IPS DF 4.7 (cell line): ENCODE measurements around the gene METTL14.

Experiments
- DNase-seq: peaks from one replicate; pipeline ENCODE4 v3.0.0-alpha.2; 2013; ENCODE audit warnings: low spot score; ENCODE audit errors: extremely low read depth

Gene METTL14

DNA sequence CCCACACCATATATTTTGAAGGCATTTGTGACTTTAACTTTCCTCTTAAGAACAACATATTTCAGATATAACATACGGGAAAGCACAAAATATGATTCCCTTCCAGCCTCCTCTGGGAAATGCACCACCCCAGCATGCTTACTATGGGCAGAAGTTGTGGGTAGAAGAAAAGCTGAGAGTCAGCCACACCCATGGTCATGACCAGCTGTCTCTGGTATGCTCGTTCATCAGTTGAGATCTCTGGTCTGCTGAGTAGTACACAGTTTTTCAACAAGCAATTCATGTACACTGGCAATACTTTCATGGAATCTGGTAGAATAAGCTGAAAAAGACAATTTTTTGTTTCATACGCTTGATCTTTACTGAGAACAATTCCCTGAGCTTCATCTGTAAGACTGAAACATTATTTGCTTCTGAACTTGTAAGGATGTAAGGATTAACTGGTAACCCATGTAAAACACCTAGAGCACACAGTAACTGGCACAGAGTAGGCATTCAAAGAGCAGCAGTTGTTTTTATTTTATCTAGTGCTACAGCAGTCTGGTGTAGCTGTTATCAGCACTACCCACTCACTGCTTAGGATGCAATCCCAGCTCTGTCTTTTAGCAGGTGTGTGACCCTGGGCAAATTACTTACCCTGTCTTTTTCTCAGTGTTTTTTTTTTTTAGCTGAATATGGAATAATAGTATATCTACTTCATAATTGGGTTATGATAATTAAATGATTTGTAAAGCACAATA is 47.6 kb downstream of the METTL14 start:
- DNase-seq, result no peak

DNA sequence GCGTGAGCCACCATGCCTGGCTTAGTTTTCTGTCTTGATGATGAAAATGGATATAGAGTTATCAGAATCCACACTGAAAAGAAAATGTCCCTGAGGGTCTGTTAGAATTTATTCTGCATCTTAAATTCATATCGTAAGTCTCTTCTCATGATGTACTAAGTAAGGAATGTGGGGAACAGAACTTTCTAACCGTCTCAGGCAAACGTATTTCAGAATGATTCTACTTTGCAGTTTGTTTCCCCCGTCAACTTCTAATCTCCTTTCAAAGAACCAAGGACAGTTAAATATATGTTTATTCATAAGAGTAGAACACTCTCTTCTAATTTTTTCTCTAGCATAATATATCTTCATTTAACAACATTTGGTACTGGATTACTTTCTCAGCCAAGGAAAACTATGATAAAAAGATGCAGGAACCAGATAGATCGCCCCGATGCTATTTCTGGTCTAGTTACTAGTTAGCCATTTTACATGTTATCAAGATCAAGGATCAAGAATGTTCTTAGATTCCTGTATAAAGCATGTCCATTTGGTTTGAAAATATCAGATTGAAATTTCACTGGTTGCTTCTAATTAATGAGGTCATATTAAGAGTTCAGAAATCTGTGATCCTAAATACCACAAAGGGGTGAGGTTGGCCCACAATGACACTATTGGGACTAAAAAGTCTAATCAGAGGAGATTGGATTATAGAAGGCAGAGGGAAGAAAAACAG is 49.5 kb downstream of the METTL14 start:
- no peak for DNase-seq

DNA sequence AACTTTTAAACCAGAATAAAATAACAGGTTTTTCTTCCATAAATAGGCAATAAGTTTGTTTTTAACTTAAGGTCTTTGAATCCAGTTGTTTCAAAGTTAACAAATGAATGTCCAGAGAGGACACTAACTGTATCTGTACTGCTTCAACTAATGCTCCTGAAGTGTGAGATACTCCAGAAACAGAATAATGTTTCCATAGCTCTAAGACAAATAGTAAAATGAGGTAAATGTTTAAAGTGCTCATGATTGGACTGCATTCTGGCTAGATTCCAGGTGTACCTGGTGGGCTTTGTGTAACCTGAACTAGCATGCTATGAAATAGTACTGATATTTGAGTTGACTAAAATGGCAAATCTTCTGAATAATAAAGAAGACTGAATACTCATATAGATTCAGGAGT is 51.7 kb downstream of the METTL14 start:
- no peak for DNase-seq

DNA sequence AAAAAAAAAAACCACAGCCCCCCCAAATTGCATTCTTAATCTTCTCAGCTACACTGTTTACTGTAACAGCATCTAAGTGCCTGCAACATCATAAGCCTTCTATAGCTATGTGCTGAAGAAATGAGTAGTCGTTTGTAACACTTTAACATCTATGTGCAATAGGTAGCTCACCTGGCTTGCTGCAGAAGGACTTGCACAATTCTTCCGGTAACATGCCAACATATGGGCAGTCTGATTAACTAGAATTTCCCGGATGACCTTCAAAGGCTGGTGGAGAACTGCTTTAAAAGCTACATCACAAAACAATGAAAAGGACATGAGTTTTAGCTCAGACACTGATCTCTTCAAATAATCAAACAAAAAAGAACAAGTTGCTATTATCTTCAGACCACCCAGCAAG is 52.9 kb downstream of the METTL14 start:
- DNase-seq, result no peak

DNA sequence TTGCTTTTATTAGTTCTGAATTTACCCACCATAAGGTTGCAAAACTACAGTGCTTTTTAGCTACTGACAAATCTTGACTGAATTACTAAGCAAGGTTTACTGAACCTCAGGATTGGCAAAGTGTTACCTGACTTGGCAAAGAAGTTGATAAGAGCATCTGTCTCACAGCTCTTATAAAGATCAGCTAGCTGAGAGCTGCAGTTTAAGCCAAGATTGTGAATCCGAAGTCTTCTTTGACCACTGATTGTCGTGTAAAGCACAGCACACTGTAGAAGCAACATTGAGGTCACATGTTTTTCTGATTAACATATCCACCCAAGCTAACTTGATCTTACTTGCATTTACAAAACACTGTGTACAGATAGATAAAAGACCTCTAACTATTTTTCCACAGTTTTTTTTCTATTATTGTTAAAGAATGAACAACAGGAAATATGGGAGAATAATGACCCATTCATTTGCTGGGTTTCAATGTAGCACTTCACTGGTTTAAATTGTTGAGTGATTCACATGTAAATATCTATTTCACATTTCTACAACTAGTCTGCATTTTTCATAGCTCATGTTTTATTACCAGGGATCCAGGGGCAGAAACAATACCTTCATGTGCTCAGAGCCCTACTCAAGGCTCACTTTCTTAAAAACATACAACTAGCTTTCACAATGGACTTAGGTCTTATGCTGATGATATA is 54.0 kb downstream of the METTL14 start:
- DNase-seq, result no peak

DNA sequence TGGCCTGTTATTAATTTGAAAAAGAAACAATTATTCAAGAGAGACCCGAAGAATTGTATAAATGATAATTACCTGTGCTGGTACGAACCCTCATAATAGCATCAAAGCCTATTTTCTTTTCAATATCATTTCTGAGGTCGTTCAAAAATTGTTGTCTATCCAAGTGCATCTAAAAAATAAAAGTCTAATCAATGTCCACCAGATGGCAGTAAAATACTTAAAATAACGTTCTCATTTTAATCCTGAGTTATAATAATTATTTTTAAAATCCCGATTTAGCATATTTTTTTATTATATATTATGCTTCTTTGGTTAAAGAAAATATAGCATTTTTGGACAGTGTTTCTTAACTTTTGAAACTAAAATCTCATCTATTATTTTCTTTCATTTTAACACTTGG is 55.7 kb downstream of the METTL14 start:
- no peak for DNase-seq

DNA sequence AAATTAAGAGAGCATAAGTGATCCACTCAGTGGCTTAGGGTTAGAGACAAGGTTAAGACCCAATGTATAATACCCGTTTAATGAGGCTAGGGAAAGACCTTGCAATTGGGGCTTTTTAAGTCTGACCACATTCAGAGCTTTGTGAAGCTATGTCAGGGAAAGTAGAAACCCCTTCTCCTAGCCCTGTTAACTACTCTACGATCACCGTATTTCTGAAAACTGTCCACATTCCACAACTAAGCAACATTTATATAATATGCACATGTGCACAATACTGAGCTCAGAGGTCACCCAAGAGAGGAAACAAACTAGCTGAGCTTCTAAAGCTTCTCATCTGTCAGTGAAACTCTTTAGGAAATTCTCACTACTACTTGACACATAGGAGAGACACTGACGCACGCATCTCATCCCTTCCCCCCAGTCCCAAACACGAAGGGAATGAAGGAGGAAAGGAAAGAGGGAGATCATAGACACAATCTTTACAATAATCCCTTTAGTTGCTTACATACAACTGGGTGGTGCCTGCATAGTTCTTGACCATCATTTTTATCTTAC is 56.2 kb downstream of the METTL14 start:
- no peak for DNase-seq

DNA sequence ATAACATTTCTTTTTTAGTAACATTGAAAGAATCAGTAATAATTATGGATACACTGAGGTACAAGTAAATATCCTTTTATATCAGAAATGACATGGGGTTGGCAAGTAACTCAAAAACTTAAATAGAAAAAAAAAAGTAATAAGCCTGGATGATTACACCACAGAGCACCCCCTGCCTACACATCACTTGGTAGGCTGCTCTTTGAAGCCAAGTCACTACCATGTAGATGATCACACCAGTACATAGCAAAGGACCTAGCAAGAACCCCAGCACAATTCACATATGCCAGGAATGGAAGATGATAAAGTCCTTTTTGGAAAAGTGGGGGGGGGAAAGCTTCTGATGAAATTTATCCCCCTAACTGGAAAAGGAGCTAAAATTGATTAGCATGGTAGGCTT is 56.9 kb downstream of the METTL14 start:
- no peak for DNase-seq

DNA sequence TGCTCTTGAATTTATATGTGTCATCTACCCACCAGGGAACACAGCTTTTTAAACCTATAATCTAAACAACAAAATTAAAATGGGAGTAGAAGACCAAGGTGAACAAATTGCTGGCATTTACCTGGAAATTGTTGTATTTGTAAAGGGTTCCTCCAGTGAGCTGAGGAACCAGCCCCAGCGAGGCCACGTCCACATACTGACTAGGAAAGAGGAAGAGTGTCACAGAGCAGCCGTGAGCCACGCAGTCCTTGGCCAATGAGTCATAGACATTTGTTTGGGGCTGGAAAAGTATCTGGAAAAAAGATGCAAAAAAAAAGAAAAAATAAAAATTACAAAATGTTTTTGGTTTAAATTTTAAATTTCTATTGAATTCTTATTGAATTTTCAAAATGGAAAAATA is 58.7 kb downstream of the METTL14 start:
- DNase-seq, result no peak

DNA sequence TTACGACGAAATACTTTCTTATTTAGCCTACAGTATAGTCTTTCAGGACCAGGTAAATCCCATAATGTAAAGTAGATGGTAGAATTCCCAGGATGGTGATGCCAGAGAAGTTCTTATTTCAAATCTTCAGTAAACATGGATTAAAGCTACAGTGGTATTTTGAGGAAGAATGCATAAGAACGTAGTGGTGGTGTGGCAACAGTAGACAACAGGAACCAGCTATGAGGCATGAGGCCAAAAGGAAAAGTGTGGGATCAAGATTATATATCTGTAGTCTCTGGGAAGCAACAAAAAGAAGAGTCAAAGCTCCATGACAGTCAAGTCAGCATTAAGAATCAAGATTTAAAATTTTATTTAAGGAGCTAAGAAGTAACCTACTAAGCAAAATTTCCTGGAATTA is 60.2 kb downstream of the METTL14 start:
- DNase-seq, result no peak

DNA sequence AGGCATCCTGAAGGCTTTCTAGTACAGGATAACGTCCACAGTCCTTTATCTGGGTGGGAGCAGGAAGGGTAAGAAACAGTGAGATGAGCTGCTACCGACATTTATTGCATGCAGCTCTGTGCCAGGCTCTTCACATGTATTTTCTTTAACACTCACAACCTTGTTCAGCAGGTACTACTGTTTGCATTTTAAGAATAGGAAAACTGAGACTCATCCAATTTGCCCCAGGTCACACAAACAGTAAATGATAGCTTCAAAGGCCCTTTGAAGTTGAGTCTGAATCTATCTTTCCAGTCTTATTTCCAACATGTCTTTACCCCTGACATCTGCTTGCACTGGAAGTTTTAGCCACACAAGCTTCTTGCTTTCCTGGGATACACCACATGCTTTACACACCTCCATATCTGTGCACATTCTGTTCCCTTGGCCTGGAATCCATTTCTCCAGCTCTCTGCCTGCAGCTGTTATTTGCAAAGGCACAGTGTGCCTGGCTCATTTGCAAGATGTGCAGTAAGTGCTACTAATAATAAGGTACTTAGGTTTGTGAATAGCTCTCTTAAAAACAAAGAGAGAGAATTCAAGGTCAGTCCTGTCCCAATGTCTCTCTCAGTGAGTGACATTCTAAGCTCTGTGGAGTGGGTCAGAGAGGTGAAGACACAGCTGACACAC is 61.2 kb downstream of the METTL14 start:
- DNase-seq, result no peak

DNA sequence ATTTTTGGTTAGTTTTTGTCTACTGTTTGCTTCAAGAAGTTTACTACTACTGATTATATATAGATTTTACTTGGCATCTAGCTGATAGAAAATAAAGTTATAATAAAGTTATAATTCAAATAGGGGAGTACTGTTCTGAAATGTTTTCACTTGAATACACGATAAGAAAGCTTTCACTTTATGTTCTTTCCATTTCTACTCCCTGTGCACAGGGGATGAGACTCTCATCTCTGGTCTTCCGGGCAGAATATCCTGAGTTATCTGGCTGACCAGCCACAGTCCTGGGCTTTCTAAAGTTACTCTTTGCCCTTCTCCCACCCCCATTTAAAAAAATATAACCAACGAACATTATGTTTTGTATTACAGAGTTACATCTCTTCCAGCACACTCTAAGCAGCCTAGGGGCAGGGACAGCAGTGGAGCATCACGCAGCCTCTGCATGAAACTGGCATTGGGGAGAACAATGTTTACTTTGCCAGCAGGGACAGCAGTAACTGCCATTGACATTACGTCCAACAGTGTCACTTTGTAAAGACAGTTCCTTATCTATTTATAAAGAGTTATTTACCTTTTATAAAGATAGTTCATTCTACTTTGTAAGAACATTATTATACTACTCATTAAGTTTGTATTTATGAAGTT is 64.3 kb downstream of the METTL14 start:
- no peak for DNase-seq

DNA sequence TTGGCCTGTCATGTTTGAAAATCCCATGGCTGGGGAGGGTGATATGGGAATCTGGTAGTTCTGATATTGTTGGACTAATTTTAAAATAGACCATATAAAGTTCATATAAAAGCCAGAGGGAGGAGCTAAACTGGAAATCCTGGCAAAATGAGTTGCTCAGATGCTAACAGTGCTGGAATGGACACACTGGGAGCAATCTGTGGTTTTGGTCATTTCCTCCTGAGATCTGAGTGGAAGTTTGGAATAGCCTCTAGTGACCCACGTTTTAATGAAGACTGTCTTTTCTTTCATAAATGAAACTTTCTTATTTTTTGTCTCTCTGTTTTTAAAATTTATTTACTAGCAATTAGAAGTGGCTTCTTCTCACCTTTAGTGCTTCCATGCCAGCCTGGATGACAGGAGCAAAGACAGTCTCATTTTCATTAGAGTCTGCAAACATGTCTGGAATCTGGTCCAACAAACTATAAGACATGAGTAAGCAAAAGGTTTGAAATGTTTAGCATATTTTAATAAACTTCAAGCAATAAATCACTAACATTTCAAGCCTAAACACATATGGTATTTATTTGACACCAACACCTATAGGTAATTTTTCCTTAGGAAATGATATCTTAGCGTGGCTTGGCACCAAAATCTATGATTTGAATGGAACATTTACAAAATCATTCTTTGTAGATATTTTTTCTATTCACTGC is 66.6 kb downstream of the METTL14 start:
- no peak for DNase-seq

DNA sequence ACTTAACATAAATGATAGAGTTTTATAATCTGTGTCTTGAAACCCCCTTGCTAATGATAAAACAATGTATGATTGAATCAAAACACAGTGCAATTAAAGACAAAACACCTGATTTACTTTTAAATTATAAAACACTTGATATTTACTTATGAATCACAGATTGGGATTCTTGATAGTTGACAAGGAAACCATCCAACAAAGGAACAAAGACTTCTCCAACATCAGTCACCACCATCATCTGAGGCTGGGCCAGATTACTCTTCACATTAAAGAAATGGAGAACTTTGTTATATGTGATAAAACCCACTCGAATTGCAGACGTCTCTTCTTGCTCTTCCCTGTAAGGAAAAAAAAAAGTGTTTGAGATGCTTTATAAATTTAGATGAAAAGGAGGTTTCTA is 67.4 kb downstream of the METTL14 start:
- no peak for DNase-seq

DNA sequence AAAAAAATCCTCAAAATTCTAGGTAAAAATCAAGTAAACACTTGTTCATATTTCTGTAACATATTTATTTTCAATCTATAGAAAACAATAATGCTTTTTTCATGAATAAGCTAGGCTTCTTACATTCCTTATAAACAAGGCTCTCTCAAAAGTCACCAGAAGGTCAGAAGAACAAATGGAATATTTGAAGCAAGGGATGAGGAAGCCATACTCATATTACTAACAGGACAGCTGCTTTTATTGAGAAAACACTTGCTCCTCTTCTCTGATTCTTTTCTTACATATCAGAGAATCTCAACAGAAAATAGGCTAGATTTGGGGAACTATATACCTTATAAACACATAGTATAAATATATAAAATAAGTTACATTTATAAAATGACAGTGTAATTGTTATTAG is 67.9 kb downstream of the METTL14 start:
- no peak for DNase-seq

DNA sequence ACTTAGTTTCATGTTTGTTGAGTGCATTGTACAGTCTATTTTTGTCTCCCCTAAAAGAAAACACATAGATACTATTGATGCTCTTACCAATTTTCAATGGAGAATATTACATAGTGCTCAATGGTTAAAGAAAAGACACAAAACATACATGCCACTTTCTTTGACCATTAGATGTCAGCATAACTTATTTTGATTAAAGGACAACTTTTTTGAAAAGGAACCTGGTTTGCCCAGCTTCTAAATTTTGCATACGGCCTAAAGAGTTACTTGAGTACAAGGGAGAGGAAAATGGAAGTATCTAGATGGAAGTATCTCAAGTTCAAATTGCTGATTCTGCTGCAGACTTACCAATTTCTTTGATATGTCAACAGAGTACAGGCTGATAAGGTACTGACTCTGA is 68.5 kb downstream of the METTL14 start:
- no peak for DNase-seq

DNA sequence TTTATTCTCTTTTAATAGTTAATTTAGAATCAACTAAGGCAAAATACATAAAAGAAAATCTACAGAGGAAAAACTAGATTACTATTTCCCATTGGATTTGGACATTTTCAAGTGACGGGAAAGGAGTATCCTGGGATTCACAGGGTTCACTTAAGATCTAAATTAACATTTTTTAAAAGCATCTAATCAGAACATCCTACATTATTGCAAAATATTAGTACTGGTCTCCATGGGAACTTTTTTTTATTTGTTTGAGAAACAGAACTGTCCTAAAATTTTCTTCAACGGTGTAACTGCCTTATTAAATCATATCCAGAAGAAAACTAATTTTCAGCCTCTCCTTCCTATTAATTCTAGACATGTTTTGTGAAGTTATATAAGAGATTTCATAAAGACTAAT is 69.7 kb downstream of the METTL14 start:
- DNase-seq, result no peak

DNA sequence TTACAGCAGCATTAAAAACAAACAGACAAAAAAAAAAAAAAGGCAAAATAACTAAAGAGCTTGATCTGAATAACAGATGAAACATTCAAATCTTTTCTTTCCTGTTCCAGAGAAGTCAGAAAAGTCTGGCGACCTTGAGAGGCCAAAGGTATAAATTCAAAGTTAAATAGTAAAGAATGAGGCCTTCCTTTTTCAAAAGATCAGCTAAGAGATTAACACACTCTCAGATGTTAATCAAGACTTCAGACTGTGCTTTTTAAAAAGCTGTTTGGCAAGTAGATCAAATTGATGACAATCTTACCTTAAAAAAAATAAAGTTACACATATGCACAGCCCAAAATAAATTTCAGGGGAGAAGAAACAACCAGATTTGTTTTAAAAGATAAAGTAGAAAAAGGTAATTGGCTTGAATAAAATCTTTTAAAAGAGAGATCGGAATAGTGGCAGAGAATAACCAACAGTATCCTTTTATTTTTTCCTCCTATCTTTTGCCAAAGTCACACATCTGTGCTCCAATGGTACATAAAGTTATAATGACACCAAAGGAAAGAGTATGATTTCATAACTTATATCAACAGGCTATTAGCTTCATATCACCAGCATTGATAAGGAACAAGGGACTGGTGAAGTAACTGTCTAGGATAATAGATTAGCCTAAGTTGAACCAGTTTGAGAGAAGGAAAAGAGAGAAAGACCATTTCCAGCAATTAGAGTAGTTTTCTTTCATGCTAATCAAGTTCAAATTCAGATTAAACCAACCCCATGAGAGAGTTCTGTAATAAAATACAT is 70.4 kb downstream of the METTL14 start:
- no peak for DNase-seq

DNA sequence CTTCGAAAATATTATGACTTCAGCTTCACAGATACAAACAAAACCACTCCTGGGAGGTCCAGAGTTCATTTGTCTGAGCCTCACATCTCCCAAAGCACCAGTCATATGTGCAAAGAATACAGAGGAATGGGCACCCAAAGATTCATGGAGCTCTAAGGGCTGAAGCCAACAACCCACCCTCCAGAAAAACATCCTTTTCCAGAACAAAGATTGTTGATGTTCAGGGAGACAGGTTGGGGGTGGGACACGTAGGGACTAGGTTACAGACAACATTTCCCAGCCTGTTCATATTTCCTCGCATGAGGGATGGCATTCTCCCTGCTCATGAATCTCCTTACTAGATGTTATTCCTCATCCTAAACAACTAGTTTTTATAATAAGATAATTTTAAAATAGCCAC is 71.2 kb downstream of the METTL14 start:
- DNase-seq, result no peak

DNA sequence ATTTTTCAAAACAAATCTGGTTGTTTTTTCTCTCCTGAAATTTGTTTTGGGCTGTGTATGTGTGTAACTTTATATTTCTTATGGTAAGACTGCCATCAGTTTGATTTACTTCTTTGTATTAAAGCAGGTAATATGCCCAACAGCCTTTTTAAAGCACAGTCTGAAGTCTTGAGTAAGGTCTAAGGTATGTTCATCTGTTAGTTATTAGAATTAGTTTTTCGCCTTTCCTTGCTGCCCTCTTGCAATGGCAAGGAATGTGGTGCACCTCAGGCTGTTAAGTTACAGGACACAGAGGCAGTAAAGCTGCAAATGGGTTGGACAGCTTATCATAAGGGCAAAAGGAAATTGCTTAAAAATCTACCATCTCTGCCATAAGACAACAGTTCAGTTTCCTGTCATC is 71.8 kb downstream of the METTL14 start:
- DNase-seq, result no peak
